Measurements from ENCODE around the gene BBS4.
"Not testable (repeated sequence)": the region's sequence is repeated elsewhere in the genome, so short reads cannot be mapped to it uniquely, and the experiment has no call there.

GRCh38 chr15:72654397-72654796, 31.6 kb upstream of the BBS4 start, which contains the start of gene GOLGA6B:
- TF ChIP-seq CTCF, POLR2A, EP300 (IDR thresholded peaks at IDR 0.05): not testable (repeated sequence)
